ENCODE measurements around the gene TMEM54. TPM values are rescaled to one million over a fixed set of nuclear protein-coding genes. Genes with fewer than 3 reads are reported as not detected.

The TMEM54 gene
- total and polyA plus RNA-seq, 9 of the 15 experiments (the other 6 are each of a cell fraction or from before 2014, with no cell fraction given) = 1.00 to 16.2 (median 8.2) TPM

DNA sequence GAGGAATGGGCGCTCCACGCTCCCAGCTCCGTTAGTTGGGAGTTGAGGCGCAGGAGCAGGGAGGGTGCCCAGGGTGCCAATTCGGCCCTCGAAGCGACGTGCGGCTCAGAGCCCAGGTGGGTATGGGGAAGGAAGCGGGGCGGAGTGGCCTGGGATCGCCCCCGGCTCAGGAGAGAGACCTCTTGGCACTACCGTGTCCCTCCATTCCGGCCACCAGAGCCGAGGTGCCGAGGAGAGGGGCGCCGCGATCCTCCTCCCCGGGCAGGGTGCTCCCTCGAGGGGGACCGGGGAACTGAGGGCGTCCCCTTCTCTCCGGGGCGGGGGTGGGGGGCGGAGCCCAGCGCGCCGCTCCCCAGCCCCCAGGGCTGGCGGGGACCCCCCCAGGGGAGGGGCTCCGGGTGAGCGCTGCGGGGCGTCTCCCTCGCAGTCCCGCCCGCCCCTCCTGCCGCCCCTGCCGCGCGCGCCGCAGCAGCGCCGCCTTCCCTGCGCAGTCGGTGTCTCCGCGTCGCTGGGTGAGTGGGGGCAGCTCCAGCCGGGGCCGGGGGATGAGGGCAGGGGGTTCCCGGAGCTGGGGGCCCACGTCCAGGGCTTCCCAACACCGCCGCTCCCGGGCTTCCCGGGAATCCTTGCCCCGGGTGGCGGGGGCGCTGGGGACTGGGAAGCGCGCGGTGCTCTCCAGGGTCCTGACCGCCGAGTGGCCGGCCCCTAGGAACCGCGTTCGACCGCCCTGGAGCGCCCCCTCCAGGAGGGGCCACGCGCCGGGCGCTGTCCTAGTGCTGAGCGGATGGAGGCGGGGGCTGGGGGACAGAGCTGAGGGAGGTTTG, 15.0 kb downstream of the TMEM54 start, which contains the start of gene HPCA (continued):
- no peak for TF ChIP-seq MYBL2 (IDR thresholded peaks at IDR 0.05; ENCODE audit: low read depth)
- peak; percentile 81; the same call in 1 of the 2 replicates for TF ChIP-seq MYBL2 (CRISPR knock-in tag; IDR thresholded peaks at IDR 0.05; ENCODE audit: borderline replicate concordance)
- TF ChIP-seq ZZZ3 (IDR thresholded peaks at IDR 0.05) = no peak
- TF ChIP-seq, protein P1, sequence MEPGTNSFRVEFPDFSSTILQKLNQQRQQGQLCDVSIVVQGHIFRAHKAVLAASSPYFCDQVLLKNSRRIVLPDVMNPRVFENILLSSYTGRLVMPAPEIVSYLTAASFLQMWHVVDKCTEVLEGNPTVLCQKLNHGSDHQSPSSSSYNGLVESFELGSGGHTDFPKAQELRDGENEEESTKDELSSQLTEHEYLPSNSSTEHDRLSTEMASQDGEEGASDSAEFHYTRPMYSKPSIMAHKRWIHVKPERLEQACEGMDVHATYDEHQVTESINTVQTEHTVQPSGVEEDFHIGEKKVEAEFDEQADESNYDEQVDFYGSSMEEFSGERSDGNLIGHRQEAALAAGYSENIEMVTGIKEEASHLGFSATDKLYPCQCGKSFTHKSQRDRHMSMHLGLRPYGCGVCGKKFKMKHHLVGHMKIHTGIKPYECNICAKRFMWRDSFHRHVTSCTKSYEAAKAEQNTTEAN (CRISPR knock-in tag; IDR thresholded peaks at IDR 0.05) = peak; percentile 97
- TF ChIP-seq MXI1 (IDR thresholded peaks at IDR 0.05; ENCODE audit: low read depth, low read length) = peak; percentile 72
- TF ChIP-seq FOXA1 (IDR thresholded peaks at IDR 0.05; ENCODE audit: borderline replicate concordance) = no peak
- TF ChIP-seq, protein P2, sequence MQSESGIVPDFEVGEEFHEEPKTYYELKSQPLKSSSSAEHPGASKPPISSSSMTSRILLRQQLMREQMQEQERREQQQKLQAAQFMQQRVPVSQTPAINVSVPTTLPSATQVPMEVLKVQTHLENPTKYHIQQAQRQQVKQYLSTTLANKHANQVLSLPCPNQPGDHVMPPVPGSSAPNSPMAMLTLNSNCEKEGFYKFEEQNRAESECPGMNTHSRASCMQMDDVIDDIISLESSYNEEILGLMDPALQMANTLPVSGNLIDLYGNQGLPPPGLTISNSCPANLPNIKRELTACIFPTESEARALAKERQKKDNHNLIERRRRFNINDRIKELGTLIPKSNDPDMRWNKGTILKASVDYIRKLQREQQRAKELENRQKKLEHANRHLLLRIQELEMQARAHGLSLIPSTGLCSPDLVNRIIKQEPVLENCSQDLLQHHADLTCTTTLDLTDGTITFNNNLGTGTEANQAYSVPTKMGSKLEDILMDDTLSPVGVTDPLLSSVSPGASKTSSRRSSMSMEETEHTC (IDR thresholded peaks at IDR 0.05) = no peak
- TF ChIP-seq CCAR2 (IDR thresholded peaks at IDR 0.05; ENCODE audit: low read depth, low read length) = no peak
- TF ChIP-seq RAD51 (IDR thresholded peaks at IDR 0.05; ENCODE audit: borderline replicate concordance, low read depth) = no peak
- TF ChIP-seq, protein P3, sequence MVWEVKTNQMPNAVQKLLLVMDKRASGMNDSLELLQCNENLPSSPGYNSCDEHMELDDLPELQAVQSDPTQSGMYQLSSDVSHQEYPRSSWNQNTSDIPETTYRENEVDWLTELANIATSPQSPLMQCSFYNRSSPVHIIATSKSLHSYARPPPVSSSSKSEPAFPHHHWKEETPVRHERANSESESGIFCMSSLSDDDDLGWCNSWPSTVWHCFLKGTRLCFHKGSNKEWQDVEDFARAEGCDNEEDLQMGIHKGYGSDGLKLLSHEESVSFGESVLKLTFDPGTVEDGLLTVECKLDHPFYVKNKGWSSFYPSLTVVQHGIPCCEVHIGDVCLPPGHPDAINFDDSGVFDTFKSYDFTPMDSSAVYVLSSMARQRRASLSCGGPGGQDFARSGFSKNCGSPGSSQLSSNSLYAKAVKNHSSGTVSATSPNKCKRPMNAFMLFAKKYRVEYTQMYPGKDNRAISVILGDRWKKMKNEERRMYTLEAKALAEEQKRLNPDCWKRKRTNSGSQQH (CRISPR knock-in tag; IDR thresholded peaks at IDR 0.05) = 0 out of 2 replicates have a peak, but pooled peaks have one; percentile 30
- TF ChIP-seq WHSC1 (IDR thresholded peaks at IDR 0.05; ENCODE audit: low read length) = no peak
- TF ChIP-seq ZNF583 (CRISPR knock-in tag; IDR thresholded peaks at IDR 0.05) = peak; percentile 87; the same call in 1 of the 2 replicates
- TF ChIP-seq AFF1 (IDR thresholded peaks at IDR 0.05; ENCODE audit: low read depth in 1 of 2, partially characterized antibody in 2 of 2) = peak in 1 of 2 experiments; percentile 99
- 0 out of 2 replicates have a peak, but pooled peaks have one; percentile 60 for TF ChIP-seq OTX1 (CRISPR knock-in tag; IDR thresholded peaks at IDR 0.05)
- no peak for TF ChIP-seq NR2F6 (CRISPR knock-in tag; IDR thresholded peaks at IDR 0.05)
- no peak for TF ChIP-seq RNF2 (IDR thresholded peaks at IDR 0.05)
- TF ChIP-seq DMBX1 (CRISPR knock-in tag; IDR thresholded peaks at IDR 0.05; ENCODE audit: borderline replicate concordance) = peak; percentile 98
- TF ChIP-seq ZNF311 (CRISPR knock-in tag; IDR thresholded peaks at IDR 0.05) = peak; percentile 80
- no peak for TF ChIP-seq SOX6 (IDR thresholded peaks at IDR 0.05)
- no peak for TF ChIP-seq HOXB6 (CRISPR knock-in tag; IDR thresholded peaks at IDR 0.05; ENCODE audit: borderline replicate concordance)
- TF ChIP-seq HDAC1 (IDR thresholded peaks at IDR 0.05) = peak; percentile 88 to 97

Measured in K562 (cell line).